Dedifferentiated amniotic fluid mesenchymal stem cell (primary cell): ENCODE results near the gene MYL6.

Experiments used
- DNase-seq: peaks from one replicate; pipeline ENCODE4 v3.0.0-alpha.2; 2016; ENCODE audit errors: extremely low spot score

The MYL6 gene

GRCh38 chr12:56189099-56189917 is 31.1 kb downstream of the MYL6 start, which contains the start of gene SMARCC2:
SMARCC2 (minus strand) TSS chr12:56189483; CDS start chr12:56189461, 22 bp downstream.
- peak; percentile 85 for DNase-seq

GRCh38 chr12:56189918-56190694 is 31.9 kb downstream of the MYL6 start:
- peak; percentile 82 for DNase-seq

GRCh38 chr12:56190695-56191155 is 32.6 kb downstream of the MYL6 start:
- DNase-seq = no peak

GRCh38 chr12:56192582-56192981 is 34.4 kb downstream of the MYL6 start:
- no peak for DNase-seq

- peak; percentile 93 for DNase-seq
Measured at GRCh38 chr12:56193025-56193578, 34.9 kb downstream of the MYL6 start.

GRCh38 chr12:56196818-56197550 is 38.8 kb downstream of the MYL6 start:
- DNase-seq = peak; percentile 88

- no peak for DNase-seq
Measured at GRCh38 chr12:56197921-56198635, 39.9 kb downstream of the MYL6 start.

- DNase-seq = no peak
Measured at GRCh38 chr12:56198836-56199235, 40.7 kb downstream of the MYL6 start.

- DNase-seq = no peak
Measured at GRCh38 chr12:56202366-56202765, 44.2 kb downstream of the MYL6 start.

- DNase-seq = no peak
Measured at GRCh38 chr12:56202838-56203237, 44.7 kb downstream of the MYL6 start.

- DNase-seq = no peak
Measured at GRCh38 chr12:56204275-56204674, 46.1 kb downstream of the MYL6 start.

GRCh38 chr12:56205445-56205844 is 47.3 kb downstream of the MYL6 start:
- DNase-seq = no peak

- DNase-seq = no peak
Measured at GRCh38 chr12:56206452-56207166, 48.5 kb downstream of the MYL6 start.

- DNase-seq = no peak
Measured at GRCh38 chr12:56208006-56208405, 49.8 kb downstream of the MYL6 start.
